ENCODE results near the gene EPN2. TPM values are rescaled to one million over a fixed set of nuclear protein-coding genes. Genes with fewer than 3 reads are reported as not detected.

The EPN2 gene
- total RNA-seq, 4 donors from 2014 or later = 26.0 to 45.9 (median 34.6) TPM

DNA sequence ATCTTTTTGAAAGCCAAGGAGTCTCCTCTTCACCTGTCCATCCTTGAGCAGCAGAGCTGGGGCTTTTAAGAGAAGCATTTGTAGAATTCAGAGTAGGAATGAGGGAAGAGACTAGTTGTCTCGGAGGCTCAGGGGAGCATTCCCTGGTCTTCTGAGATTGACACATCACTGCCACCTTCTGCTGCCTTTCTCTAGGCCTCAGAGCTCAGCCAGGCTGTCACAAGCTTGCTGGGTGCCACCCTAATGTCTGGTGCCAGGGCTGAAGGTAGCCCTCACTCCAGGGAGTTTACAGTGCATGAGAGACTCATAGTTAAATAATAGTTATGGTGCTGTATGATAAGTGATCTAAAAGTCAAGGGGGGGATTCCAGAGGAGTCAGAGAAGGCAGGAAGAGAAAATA lies 85.7 kb downstream of the EPN2 start:
- TF ChIP-seq, protein P1, sequence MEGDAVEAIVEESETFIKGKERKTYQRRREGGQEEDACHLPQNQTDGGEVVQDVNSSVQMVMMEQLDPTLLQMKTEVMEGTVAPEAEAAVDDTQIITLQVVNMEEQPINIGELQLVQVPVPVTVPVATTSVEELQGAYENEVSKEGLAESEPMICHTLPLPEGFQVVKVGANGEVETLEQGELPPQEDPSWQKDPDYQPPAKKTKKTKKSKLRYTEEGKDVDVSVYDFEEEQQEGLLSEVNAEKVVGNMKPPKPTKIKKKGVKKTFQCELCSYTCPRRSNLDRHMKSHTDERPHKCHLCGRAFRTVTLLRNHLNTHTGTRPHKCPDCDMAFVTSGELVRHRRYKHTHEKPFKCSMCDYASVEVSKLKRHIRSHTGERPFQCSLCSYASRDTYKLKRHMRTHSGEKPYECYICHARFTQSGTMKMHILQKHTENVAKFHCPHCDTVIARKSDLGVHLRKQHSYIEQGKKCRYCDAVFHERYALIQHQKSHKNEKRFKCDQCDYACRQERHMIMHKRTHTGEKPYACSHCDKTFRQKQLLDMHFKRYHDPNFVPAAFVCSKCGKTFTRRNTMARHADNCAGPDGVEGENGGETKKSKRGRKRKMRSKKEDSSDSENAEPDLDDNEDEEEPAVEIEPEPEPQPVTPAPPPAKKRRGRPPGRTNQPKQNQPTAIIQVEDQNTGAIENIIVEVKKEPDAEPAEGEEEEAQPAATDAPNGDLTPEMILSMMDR (IDR thresholded peaks at IDR 0.05) = no peak
- DNase-seq (ENCODE audit: low spot score) (no peak), ATAC-seq (ENCODE audit: low FRiP score) (no peak)

DNA sequence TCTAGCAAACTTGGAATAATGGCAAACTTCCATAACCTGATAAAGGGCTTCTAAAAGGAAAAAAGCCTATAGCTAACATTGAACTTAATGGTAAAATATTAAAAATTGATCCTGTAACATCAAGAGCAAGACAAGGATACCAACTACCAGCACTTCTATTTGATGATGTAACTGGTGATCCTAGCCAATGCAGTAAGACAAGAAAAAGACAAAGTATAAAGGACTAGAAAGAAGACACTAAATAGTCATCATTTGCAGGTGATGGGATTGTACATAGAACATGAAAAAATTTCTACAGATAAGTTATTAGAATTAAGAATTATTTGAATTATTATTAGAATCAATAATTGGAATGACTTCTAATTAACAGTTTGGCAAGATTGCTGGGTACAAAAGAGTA lies 88.4 kb downstream of the EPN2 start:
- DNase-seq (ENCODE audit: low spot score) = no peak
- TF ChIP-seq, protein P1 (IDR thresholded peaks at IDR 0.05) = no peak
- no peak for ATAC-seq (ENCODE audit: low FRiP score)

DNA sequence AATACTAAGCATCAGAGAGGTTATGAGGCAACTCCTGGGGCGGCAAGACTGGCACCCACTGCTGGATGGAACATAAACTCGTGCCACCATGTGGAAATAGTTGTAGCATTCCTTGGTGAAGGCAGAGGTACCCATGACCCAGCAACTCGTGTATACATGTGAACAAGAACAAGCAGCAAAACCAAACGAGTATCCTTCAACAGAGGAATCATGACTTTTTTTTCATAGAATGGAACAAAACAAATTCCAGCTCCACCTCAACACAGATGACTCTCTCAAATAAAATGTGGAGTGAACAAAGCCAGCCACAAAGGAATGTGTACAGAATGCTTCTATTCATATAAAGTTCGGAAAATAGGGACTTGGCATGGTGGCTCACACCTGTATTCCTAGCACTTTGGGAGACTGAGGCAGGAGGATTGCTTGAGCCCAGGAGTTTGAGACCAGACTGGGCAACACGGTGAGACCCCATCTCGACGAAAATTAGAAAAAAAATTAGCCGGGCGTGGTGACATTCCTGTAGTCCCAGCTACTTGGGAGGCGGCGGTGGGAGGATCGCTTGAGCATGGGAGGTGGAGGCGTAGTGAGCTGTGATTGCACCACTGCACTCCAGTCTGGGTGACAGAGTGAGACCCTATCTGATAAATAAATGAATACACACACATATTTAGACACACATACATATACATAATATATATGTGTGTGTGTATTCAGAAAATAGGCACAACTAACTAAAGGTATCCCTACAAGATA lies 90.0 kb downstream of the EPN2 start:
- DNase-seq (ENCODE audit: low spot score) (no peak), ATAC-seq (ENCODE audit: low FRiP score) (no peak)
- TF ChIP-seq, protein P1 (IDR thresholded peaks at IDR 0.05) = no peak

DNA sequence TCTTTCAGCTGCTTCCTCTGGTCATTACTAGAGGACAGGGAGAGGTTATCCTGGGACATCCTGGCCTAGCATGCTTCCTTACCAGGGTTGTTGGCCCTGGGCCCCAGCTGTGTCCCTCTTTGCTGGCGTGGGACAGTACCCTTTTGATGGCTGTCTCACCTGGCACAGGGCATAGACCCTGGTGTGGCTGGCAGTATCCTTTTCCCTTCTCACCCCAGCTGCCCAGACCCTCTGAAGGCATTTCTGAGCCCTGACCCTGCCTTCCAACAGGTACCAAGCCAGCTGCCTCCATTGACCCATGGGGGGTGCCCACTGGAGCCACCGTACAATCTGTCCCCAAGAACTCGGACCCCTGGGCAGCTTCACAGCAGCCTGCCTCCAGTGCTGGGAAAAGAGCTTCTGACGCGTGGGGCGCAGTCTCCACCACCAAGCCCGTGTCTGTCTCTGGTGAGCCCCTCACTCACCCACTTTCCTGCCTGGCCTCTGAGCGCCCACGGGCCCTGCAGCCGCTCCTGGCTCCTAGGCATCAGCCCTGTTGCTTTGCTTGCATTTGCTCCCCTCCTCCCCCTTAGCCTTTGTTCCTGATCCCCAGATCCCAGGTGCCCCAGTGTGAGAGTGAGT lies 91.4 kb downstream of the EPN2 start:
- TF ChIP-seq, protein P1 (IDR thresholded peaks at IDR 0.05) = no peak
- ATAC-seq (ENCODE audit: low FRiP score) (no peak), DNase-seq (ENCODE audit: low spot score) (no peak)

DNA sequence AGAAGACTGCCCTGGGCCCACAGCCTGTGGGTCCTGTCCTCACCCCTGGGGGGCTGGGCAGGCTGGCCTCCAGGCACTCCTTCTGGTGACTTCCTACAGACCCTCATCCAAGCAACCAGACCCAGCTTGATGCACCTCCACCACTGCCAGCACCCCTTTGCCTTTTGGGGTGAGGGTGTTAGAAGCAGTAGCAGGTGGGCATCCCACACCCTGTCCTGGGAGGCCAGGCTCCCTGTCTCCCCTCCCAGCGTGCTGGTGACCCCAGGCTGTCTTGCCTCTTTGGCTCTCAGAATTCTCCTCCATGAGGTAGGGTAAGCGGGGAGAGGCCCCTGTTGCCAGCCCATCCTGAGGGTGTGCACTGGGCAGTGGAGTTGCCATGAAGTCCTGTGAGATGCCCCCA lies 92.0 kb downstream of the EPN2 start:
- DNase-seq (ENCODE audit: low spot score) = no peak
- no peak for ATAC-seq (ENCODE audit: low FRiP score)
- TF ChIP-seq, protein P1 (IDR thresholded peaks at IDR 0.05) = no peak

DNA sequence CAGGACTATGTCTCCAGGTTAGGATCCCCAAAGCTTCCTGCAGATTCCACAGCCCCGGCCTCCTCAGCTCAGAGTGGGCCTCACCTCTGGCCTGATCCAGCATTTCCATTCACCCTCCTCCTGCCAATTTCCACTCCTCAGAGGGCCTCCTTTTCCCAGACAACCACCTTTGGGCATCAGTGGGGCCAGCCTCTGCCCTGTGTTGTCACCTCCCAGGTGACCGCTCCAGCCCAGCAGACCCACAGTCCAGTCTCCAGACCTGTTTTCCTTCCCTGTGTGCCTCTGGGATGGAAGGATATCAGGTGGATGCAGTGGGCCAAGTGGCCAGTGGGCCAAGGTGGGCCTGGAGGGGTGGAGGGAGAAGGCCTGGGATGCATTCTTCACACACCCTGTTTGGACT lies 92.7 kb downstream of the EPN2 start:
- TF ChIP-seq, protein P1 (IDR thresholded peaks at IDR 0.05) = no peak
- no peak for ATAC-seq (ENCODE audit: low FRiP score)
- no peak for DNase-seq (ENCODE audit: low spot score)

DNA sequence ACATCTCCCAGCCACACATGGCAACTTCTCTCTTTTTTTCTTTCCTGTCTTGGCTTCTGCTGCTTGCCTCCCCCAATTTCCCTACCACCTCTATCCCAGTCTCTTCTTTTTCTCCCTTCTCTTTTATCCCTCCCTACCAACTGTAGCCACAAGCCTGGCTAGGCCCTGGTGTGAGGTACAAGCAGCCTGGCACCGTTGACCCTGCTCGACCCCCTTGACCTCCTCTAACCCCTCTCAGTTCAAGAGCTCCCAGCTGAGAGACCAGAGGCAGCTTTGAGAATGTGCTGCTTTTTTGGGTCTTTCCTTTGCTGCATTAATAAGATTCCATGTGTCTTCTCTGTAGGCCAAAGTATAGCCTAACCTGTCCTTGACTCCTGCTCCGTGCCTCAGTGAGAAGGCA lies 93.1 kb downstream of the EPN2 start:
- DNase-seq (ENCODE audit: low spot score) = no peak
- TF ChIP-seq, protein P1 (IDR thresholded peaks at IDR 0.05) = no peak
- ATAC-seq (ENCODE audit: low FRiP score) = no peak
